A549 (cell line): ENCODE data around the gene SMAD3. TPM values are rescaled to one million over a fixed set of nuclear protein-coding genes. Genes with fewer than 3 reads are reported as not detected.
A peak's percentile ranks its signal among the peaks of the same experiment; 100 is the strongest.

Experiments
- ATAC-seq, 2 experiments: fragments of 200-7000 bp in 1 of 2; fragments of >200 bp in 1 of 2; cut with Nextera tagmentation in 1 of 2; cut with Tn5 transposase in 1 of 2; 3 replicates each; pipeline versions ENCODE4 v1.8.0 to v1.9.1; 2018 to 2020; ENCODE audit warnings: mild to moderate bottlenecking in 1 of 2, moderate library complexity in 1 of 2
- CTCF ChIA-PET: fragments of 300-600 bp; sonication (Branson Sonifier 250); formaldehyde crosslinking; extraction: SDS; loops from one replicate; lab custom pipeline; 2021; ENCODE audit warnings: antibody characterized with exemption, inconsistent platforms; lab: Yijun Ruan, JAX
- POLR2A ChIA-PET: fragments of 350-600 bp; formaldehyde crosslinking; extraction: SDS; loops from one replicate; lab custom pipeline; 2021; ENCODE audit warnings: antibody characterized with exemption, inconsistent platforms; lab: Yijun Ruan, JAX
- DNase-seq, 2 experiments: peaks; one replicate each; pipeline versions ENCODE4 v3.0.0 to v3.0.0-alpha.2; 2011 to 2016; ENCODE audit warnings: low read depth in 1 of 2, low spot score in 1 of 2
- FAIRE-seq: peaks from 2 replicates; lab custom pipeline; 2011; peaks lifted over from hg19 to GRCh38; lab: Jason Lieb, UNC
- H3K27ac ChIP-seq, 2 experiments: fragments of >200 bp; sonication (Bioruptor Twin); formaldehyde crosslinking; 3 replicates each; pipeline ENCODE4 v1.5.1; 2016 to 2017
- H3K4me1 ChIP-seq: fragments of >200 bp; sonication (Bioruptor Twin); formaldehyde crosslinking; 3 replicates; pipeline ENCODE4 v1.6.1; 2016
- H3K4me2 ChIP-seq: fragments of >200 bp; sonication (Bioruptor Twin); formaldehyde crosslinking; 3 replicates; pipeline ENCODE4 v1.6.1; 2016
- H3K4me3 ChIP-seq: fragments of >200 bp; sonication (Bioruptor Twin); formaldehyde crosslinking; 3 replicates; pipeline ENCODE4 v1.5.1; 2016
- H3K9me3 ChIP-seq: fragments of >200 bp; sonication (Bioruptor Twin); formaldehyde crosslinking; 3 replicates; pipeline ENCODE4 v1.6.1; 2016
- EHF ChIP-seq: fragments of 250-450 bp; sonication (Bioruptor Pico); IDR thresholded peaks from 2 replicates; pipeline ENCODE4 v1.5.0; 2020; ENCODE audit warnings: mild to moderate bottlenecking
- EP300 ChIP-seq, 2 experiments: fragments of >200 bp; sonication (Bioruptor Twin); formaldehyde crosslinking; IDR thresholded peaks; 2 replicates in 1 of 2; 3 replicates in 1 of 2; pipeline ENCODE4 v1.6.1; 2016 to 2017
- FOSB ChIP-seq: fragments of 250-450 bp; sonication (Bioruptor Pico); IDR thresholded peaks from 2 replicates; pipeline ENCODE4 v1.5.0; 2020; ENCODE audit warnings: mild to moderate bottlenecking, moderate library complexity
- FOXS1 ChIP-seq: fragments of 250-450 bp; sonication (Bioruptor Pico); IDR thresholded peaks from 2 replicates; pipeline ENCODE4 v1.5.0; 2020; ENCODE audit warnings: mild to moderate bottlenecking, moderate library complexity
- HEYL ChIP-seq: fragments of 250-450 bp; sonication (Bioruptor Pico); IDR thresholded peaks from 2 replicates; pipeline ENCODE4 v1.8.0; 2021; ENCODE audit warnings: mild to moderate bottlenecking, moderate library complexity
- HOXB5 ChIP-seq: fragments of 250-450 bp; sonication (Bioruptor Pico); IDR thresholded peaks from 2 replicates; pipeline ENCODE4 v1.5.0; 2020; ENCODE audit warnings: mild to moderate bottlenecking, moderate library complexity
- JUNB ChIP-seq: fragments of >200 bp; sonication (Bioruptor Twin); formaldehyde crosslinking; IDR thresholded peaks from 2 replicates; pipeline ENCODE4 v1.6.1; 2016
- KDM1A ChIP-seq: fragments of 200-600 bp; sonication (generic); IDR thresholded peaks from 2 replicates; pipeline ENCODE4 v1.6.1; 2016; ENCODE audit warnings: low read depth, mild to moderate bottlenecking
- MAFK ChIP-seq: fragments of 450-650 bp; IDR thresholded peaks from 2 replicates; pipeline ENCODE4 v1.6.1; 2014; ENCODE audit not compliant: partially characterized antibody
- NPAS2 ChIP-seq: fragments of 250-450 bp; sonication (Bioruptor Pico); IDR thresholded peaks from 2 replicates; pipeline ENCODE4 v1.8.0; 2022; ENCODE audit warnings: mild to moderate bottlenecking, moderate library complexity, borderline replicate concordance
- RAD21 ChIP-seq, 2 experiments: fragments of >200 bp in 1 of 2; sonication (Bioruptor Twin) in 1 of 2; formaldehyde crosslinking in 1 of 2; IDR thresholded peaks in 1 of 2; conservative IDR thresholded peaks in 1 of 2; 2 replicates in 1 of 2; 3 replicates in 1 of 2; pipeline ENCODE4 v1.6.1; 2012 to 2018; ENCODE audit warnings: inconsistent platforms in 1 of 2
- RARB ChIP-seq: fragments of 250-450 bp; sonication (Bioruptor Pico); IDR thresholded peaks from 2 replicates; pipeline ENCODE4 v1.8.0; 2021; ENCODE audit warnings: mild to moderate bottlenecking, moderate library complexity
- RCOR1 ChIP-seq: fragments of 150-350 bp; IDR thresholded peaks from 2 replicates; pipeline ENCODE4 v1.6.1; 2014; ENCODE audit warnings: antibody characterized with exemption, low read length, low read depth
- SREBF2 ChIP-seq: fragments of 450-650 bp; IDR thresholded peaks from 2 replicates; pipeline ENCODE4 v1.6.1; 2014; ENCODE audit warnings: mild to moderate bottlenecking, moderate library complexity
- TFCP2L1 ChIP-seq: fragments of 250-450 bp; sonication (Bioruptor Pico); IDR thresholded peaks from 2 replicates; pipeline ENCODE4 v1.5.0; 2021; ENCODE audit warnings: mild to moderate bottlenecking
- ZSCAN20 ChIP-seq: fragments of 250-450 bp; sonication (Bioruptor Pico); IDR thresholded peaks from 2 replicates; pipeline ENCODE4 v1.8.0; 2022; ENCODE audit warnings: mild to moderate bottlenecking, moderate library complexity
- WGBS: methylation state at CpG from one replicate; pipeline ENCODE4 v1.1.6; 2017; ENCODE audit errors: missing lambda C conversion rate; 5-methylcytosine and 5-hydroxymethylcytosine counted together
- polyA plus RNA-seq, 4 experiments: library from polyadenylated mRNA; depleted of rRNA in 3 of 4; stranded (reverse); fragments of >200 nt; fragmentation: RNase III in 1 of 4; extraction: RNeasy Plus Mini Kit Qiagen cat#74134 plus additional on column Dnase treatment in 1 of 4; gene quantifications; 2 replicates in 3 of 4; 3 replicates in 1 of 4; pipeline ENCODE4 v1.2.3, GENCODE V29; 2011 to 2017
- TF ChIP-seq, protein P1 (sequence below): IDR thresholded peaks from 2 replicates; pipeline ENCODE4 v1.6.1; 2012
- TF ChIP-seq, protein P2 (sequence below): fragments of 450-650 bp; IDR thresholded peaks from 2 replicates; pipeline ENCODE4 v1.6.1; 2014; ENCODE audit warnings: antibody characterized with exemption
- TF ChIP-seq, protein P3 (sequence below): fragments of 250-450 bp; sonication (Bioruptor Pico); IDR thresholded peaks from 2 replicates; pipeline ENCODE4 v1.5.0; 2021; ENCODE audit warnings: mild to moderate bottlenecking, moderate library complexity, borderline replicate concordance
- TF ChIP-seq, protein P4 (sequence below): IDR thresholded peaks from 2 replicates; pipeline ENCODE4 v1.6.1; 2012
- TF ChIP-seq, protein P5 (sequence below): fragments of 250-450 bp; sonication (Bioruptor Pico); IDR thresholded peaks from 2 replicates; pipeline ENCODE4 v1.5.0; 2020; ENCODE audit warnings: low read depth, mild to moderate bottlenecking, moderate library complexity

Gene SMAD3
- polyA plus RNA-seq, 2 of the 4 experiments (the other 2 are of a cell fraction) = 74.6 to 77.2 TPM

DNA sequence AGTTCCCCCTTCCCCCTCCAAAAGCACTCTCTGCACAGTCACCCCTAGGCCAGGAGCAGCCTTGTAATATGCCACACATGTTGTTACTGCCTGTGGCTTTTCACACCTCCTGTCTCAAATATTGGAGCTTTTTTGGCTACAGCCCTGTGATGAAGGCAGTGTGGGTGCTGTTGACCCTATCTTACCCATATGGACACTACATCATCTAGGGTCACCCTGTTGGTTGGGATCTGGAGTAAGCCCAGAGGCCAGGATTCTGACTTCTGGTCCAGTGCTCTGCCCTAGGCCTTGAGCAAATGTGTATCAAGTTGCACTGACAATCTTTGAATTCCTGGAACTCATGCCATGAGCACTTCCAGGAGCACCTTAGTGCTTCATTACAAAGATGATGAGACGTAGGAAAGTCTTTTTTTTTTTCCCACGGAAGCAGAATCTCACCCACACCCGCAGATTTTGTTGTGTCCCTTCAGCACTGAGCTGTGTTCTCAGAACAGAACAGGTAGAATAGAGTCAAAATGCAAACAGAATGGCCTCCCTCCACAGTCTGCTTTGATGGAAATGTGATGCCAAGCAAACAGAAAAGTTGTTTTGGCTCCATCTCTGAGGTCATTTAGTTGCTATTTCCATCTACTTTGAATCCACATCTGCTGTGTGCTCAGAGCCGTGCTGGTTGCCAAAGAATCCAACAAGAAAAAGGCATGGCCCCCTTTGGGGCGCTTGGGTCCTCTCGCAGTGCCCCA is 49.6 kb downstream of the SMAD3 start (continued):
- TF ChIP-seq, protein P1, sequence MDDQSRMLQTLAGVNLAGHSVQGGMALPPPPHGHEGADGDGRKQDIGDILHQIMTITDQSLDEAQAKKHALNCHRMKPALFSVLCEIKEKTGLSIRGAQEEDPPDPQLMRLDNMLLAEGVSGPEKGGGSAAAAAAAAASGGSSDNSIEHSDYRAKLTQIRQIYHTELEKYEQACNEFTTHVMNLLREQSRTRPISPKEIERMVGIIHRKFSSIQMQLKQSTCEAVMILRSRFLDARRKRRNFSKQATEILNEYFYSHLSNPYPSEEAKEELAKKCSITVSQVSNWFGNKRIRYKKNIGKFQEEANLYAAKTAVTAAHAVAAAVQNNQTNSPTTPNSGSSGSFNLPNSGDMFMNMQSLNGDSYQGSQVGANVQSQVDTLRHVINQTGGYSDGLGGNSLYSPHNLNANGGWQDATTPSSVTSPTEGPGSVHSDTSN = no peak
- TF ChIP-seq HEYL = no peak; the same call in 1 of the 2 replicates
- TF ChIP-seq SREBF2 = no peak
- TF ChIP-seq TFCP2L1 (CRISPR knock-in tag) = no peak
- TF ChIP-seq RCOR1 = no peak
- no peak for TF ChIP-seq EP300 (IDR thresholded peaks at IDR 0.05)
- TF ChIP-seq NPAS2 = no peak
- TF ChIP-seq KDM1A = no peak
- no peak for TF ChIP-seq RARB (CRISPR knock-in tag)
- TF ChIP-seq, protein P2, sequence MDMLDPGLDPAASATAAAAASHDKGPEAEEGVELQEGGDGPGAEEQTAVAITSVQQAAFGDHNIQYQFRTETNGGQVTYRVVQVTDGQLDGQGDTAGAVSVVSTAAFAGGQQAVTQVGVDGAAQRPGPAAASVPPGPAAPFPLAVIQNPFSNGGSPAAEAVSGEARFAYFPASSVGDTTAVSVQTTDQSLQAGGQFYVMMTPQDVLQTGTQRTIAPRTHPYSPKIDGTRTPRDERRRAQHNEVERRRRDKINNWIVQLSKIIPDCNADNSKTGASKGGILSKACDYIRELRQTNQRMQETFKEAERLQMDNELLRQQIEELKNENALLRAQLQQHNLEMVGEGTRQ = no peak
- peak; percentile 21; the same call in 1 of the 2 replicates for TF ChIP-seq FOXS1
- 0 out of 2 replicates have a peak, but pooled peaks have one; percentile 33 for TF ChIP-seq FOSB (CRISPR knock-in tag)
- TF ChIP-seq HOXB5 (CRISPR knock-in tag) = peak; percentile 30; the same call in 1 of the 2 replicates
- 0 out of 2 replicates have a peak, but pooled peaks have one; percentile 58 for TF ChIP-seq ZSCAN20 (CRISPR knock-in tag)
- TF ChIP-seq JUNB = no peak
- TF ChIP-seq, protein P3, sequence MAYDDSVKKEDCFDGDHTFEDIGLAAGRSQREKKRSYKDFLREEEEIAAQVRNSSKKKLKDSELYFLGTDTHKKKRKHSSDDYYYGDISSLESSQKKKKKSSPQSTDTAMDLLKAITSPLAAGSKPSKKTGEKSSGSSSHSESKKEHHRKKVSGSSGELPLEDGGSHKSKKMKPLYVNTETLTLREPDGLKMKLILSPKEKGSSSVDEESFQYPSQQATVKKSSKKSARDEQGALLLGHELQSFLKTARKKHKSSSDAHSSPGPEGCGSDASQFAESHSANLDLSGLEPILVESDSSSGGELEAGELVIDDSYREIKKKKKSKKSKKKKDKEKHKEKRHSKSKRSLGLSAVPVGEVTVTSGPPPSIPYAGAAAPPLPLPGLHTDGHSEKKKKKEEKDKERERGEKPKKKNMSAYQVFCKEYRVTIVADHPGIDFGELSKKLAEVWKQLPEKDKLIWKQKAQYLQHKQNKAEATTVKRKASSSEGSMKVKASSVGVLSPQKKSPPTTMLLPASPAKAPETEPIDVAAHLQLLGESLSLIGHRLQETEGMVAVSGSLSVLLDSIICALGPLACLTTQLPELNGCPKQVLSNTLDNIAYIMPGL (CRISPR knock-in tag) = no peak
- TF ChIP-seq, protein P4, sequence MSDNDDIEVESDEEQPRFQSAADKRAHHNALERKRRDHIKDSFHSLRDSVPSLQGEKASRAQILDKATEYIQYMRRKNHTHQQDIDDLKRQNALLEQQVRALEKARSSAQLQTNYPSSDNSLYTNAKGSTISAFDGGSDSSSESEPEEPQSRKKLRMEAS = peak; percentile 46; the same call in 1 of the 2 replicates

DNA sequence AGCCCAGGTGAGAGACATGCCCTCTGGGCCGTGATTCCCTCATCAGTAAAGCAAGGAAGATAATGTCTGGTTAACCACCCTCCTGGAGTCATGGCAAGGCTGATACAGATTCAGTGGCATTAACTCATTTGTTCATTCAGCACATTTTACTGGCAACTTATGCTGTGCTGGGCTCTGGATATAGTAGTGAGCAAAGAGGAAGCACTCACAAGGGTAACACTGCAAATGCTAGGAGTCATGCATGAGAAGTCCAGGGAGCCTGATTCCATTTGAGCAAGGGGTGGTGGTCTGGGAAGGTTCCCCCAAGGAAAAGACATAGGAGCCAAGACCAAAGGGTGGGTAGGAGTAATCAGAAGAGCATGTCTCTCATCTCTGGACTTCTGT is 50.2 kb downstream of the SMAD3 start:
- CTCF ChIA-PET = interaction anchor here (0.6 to 15.8 kb wide), 3 partner anchors 6 to 212 kb away, joined by 3 to 142 read pairs (median 24); no protein-coding TSS in a partner anchor
- Histone ChIP-seq H3K9me3 (peaks cover 16% of the 10 kb centered on the region), H3K4me2 (peak overlapping the region; percentile 72), H3K27ac (peak overlapping the region; percentile 86 to 92), H3K4me3 (no peak overlapping the region), H3K4me1 (peaks cover 82% of the 10 kb centered on the region)
- ATAC-seq (peak in 1 of 2 experiments; percentile 1; a peak in 1 of 6 replicates), FAIRE-seq (no peak), DNase-seq (no peak)
- TF ChIP-seq FOSB (CRISPR knock-in tag) (peak; percentile 38; the same call in 1 of the 2 replicates), EHF (no peak), RAD21 (conservative IDR thresholded peaks at IDR 0.05 in 1 of 2, IDR thresholded peaks at IDR 0.05 in 1 of 2) (no peak), MAFK (peak; percentile 67)
- TF ChIP-seq, protein P5, sequence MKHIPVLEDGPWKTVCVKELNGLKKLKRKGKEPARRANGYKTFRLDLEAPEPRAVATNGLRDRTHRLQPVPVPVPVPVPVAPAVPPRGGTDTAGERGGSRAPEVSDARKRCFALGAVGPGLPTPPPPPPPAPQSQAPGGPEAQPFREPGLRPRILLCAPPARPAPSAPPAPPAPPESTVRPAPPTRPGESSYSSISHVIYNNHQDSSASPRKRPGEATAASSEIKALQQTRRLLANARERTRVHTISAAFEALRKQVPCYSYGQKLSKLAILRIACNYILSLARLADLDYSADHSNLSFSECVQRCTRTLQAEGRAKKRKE = 0 out of 2 replicates have a peak, but pooled peaks have one; percentile 49
- 74% methylated on average over 1 of the region's 1 CpG for WGBS
- POLR2A ChIA-PET = no interaction called here
